NCI-H1436 treated with DMSO at 0.1 percent for 48 hours (cell line): Measurements from ENCODE around the gene RAB4B.
"Not testable (repeated sequence)": the region's sequence is repeated elsewhere in the genome, so short reads cannot be mapped to it uniquely, and the experiment has no call there.

Experiments
- DNase-seq: peaks from one replicate; lab custom pipeline; 2025; lab: John Stamatoyannopoulos, UW

The RAB4B gene

DNA sequence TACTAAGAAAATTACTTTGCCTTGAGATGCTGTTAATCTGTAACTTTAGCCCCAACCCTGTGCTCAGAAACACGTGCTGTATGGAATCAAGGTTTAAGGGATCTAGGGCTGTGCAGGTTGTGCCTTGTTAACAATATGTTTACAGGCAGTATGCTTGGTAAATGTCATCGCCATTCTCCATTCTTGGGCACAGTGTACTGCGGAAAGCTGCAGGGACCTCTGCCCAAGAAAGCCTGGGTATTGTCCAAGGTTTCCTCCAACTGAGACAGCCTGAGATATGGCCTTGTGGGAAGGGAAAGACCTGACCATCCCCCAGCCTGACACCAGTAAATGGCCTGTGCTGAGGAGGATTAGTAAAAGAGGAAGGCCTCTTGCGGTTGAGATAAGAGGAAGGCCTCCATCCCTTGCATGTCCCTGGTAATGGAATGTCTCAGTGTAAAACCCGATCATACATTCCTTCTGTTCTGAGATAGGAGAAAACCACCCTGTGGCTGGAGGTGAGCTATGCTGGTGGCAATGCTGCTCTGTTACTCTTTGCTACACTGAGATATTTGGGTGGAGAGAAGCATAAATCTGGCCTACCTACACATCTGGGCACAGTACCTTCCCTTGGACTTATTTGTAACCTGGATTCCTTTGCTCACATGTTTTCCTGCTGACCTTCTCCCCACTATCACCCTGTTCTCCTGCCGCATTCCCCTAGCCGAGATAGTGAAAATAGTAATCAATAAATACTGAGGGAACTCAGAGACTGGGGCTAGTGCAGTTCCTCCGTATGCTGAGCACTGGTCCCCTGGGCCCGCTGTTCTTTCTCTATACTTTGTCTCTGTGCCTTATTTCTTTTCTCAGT lies 44.9 kb downstream of the RAB4B start:
- DNase-seq = not testable (repeated sequence)

DNA sequence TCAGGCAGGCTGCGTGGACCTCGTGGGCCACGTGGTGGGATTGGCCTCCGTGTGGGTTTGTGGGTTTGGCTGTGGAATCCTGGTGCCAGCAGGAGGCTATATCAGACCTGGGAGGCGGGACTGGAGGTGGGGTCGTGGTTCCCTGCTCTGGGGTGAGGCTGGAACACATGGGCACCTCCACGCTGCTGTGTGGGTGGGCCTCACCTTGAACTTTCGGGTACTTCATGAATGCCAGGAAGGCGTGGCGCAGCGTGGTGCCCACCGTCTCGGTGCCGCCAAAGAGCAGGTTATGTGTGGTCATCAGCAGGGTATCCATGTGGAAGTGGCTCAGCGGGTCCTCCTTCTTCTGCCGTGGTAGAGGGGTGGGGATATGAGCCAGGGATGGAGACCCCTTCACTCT lies 46.9 kb downstream of the RAB4B start:
- not testable (repeated sequence) for DNase-seq

DNA sequence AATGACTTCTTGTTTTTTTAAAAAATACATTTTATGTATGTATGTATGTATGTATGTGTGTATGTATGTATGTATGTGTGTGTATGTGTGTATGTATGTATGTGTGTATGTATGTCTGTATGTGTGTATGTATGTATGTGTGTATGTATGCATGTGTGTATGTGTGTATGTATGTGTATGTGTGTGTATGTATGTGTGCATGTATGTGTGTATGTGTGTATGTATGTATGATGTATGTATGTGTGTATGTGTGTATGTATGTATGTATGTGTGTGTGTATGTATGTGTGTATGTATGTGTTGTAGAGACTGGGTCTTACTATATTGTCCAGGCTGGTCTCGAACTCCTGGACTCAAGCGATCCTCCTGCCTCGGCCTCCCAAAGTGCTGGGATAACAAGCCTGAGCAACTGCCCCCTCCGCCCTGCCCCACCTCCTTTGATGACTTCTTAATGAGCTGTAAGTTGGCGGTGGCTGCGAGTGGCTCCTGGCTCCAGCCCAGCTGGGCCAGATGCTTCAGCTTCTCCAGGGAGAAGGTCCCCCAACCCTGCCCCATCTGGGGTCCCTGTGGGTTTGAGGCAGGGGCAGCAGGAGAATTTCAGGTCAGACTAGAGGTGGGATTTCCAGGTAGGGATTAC lies 47.5 kb downstream of the RAB4B start:
- not testable (repeated sequence) for DNase-seq

DNA sequence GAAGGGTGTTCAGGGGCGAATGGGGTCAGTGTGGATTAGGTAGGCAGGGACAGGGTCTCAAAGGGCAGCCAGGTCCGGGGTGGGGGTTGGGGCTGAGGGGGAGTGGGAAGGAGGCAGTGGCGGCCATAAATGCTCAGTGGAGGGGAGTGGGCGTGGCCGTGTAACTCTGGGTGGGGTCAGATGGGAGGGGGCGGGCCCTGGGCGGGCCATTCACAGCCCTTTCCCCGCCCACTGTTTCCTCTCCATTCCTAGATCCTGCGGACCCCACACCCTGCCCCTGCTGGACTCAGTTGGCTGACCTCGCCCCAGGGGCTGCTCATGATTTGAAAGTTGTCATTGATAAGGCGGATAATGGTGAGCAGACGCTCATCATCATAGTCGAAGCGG lies 48.3 kb downstream of the RAB4B start:
- not testable (repeated sequence) for DNase-seq

DNA sequence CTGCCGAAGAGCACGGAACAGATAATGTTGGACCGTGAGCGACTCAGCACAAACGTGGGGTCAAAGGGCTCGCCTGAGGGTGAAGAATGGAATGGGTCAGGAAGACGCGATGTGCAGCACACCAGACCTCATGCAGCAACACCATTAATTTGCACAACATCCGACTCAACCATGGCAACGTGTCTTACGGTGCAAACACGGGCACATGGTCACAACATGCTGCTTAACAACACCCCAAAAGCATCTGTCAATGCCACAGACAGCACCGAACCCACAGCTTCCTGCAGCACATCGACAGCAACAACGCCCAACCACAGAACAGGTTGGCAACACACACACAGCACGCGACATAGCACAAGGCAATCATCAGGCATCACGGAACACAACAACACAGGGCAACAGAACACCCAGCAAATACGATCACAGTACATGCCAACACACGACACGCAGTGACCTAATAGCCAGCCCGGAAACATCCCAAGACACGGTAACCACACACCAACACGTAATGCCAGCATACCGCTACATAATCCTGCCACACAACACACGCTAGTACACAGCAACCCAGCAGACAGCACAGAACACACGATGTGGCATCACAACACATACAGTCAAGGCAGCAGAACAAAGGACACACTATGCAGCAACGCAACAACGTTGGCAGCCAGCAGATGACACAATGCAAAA lies 48.8 kb downstream of the RAB4B start:
- not testable (repeated sequence) for DNase-seq

DNA sequence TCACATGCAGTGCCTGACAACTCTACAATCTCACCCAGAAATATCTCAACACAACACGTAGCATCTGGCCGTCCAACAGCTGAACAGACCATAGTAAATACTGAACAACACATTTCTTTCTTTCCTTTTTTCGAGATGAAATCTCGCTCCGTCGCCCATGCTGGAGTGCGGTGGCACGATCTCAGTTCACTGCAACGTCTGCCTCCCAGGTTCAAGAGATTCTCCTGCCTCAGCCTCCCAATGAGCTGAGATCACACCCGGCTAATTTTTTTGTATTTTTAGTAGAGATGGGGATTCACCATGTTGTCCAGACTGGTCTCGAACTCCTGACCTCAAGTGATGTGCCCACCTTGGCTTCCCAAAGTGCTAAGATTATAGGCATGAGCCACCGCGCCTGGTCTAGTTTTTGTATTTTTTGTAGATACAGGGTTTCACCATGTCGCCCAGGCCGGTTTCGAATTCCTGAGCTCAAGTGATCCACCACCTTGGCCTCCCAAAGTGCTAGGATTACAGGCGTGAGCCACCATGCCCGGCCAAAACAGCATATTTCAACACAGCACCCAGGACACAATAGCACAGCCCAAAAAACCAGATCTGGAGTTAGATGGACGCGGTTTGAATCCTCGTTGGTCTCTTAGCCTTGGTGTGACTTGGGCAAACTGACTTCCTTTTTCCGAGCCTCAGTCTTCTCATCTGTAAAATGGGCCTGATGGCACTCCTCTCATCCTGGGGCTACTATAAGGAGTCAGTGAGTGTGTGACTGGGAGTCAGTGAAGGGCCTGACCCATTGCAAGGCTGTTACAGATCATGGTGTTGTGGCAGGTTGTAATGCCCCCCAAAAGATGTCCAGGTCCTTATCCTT lies 49.6 kb downstream of the RAB4B start:
- DNase-seq = no peak

DNA sequence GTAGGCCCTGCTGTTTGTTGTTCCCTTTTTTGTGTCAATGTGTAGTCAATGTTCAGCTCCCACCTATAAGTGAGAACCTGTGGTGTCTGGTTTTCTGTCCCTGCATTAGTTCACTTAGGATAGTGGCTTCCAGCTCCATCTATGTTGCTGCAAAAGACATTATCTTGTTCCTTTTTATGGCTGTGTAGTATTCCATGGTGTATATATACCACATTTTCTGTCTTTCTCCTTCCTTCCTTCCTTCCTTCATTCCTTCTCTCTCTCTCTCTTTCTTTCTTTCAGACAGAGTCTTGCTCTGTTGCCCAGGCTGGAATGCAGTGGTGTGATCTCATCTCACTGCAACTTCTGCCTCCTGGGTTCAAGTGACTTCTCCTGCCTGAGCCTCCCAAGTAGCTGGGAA lies 51.2 kb downstream of the RAB4B start:
- DNase-seq = no peak

DNA sequence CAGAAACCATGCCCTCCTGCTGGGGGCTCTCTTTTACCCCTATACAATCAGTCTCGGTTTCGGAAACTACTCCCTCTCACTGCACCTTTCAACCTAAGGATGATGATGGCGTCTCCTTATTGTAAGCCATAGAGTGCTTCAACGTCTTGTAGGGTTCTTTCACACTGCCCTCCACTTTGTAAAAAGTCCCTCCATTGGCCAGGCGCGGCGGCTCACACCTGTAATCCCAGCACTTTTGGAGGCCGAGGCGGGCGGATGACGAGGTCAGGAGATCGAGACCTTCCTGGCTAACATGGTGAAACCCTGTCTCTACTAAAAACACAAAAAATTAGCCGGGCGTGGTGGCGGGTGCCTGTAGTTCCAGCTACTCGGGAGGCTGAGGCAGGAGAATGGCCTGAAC lies 52.7 kb downstream of the RAB4B start:
- not testable (repeated sequence) for DNase-seq

DNA sequence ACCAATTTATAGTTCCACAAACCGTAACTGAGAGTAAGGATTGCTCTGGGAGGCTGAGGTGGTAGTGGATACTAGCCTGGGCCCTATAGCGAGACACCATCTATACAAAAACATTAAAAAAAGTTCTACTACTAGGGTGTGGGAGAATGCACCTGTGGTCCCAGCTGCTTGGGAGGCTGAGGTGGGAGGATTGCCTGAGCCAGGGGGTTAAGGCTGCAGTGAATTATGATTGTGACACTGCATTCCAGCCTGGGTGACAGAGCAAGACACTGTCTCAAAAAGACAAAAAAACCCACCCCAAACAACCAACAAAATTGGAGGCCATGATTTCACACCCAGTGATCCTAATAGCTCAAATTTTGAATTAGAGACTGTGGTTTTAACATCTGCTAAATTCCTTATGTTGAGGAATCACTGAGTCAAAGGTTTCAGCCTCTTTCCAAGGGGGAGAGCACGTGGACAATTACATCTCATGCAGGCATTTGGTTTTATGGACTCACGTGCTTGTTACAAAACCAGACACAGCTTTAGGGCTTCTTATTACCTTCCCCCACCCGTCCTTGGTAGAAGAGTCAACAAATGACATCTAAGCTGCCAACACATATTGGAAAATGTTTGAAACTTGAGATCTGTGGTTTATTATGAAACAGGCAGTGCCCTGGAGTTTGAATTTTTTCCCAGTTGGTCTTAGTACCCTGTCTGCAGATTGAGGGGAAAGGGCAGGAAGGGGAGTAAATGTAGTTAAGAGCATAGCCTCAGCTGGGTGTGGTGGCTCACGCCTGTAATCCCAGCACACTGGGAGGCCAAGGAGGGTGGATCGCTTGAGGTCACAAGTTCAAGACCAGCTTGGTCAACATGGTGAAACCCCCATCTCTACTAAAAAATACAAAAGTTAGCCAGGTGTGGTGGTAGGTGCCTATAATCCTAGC lies 53.7 kb downstream of the RAB4B start:
- no peak for DNase-seq

DNA sequence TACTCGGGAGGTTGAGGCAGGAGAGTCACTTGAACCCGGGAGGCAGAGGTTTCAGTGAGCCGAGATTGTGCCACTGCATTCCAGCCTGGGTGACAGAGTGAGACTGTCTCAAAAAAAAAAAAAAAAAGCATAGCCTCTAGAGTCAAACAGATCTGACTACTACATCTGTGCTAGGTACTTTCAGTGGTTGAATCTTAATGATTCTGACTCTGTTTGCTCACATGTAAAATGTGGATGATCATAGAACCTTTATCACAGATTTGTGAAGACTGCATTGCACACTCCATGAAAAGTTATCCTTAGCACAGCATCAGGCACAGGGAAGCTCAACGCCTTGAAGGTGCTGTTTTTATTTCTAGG lies 54.4 kb downstream of the RAB4B start:
- not testable (repeated sequence) for DNase-seq

DNA sequence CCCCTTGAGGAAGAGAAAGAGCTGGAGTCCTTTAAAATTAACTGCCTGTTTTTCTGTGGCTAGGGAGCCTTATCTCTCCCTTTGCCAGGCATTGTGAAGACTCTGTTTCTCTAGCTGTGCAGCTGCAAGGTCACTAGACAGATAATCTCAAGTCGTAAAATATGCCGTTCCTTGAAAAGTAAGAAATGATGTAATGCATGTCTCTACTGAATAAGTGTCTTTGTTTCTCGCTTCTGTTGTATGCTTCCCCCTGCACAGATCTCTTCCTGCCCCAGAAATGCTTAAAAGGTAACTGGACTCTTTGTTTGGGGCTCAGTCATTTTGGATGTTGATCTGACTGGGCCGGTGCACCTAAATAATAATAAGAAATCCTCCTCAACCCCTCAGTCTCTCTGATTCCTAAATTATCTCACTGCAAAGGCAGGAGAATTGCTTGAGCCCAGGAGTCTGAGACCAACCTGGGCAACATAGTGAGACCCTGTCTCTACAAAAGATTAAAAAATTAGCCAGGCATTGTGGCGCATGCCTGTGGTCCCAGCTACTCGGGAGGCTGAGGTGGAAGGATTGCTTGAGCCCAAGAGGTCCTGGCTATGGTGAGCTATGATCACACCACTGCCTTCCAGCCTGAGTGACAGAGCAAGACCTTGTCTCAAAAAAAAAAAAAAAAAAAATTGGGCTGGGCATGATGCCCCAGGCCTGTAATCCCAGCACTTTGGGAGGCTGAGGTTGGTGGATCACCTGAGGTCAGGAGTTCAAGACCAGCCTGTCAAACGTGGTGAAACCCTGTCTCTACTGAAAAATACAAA lies 55.9 kb downstream of the RAB4B start:
- not testable (repeated sequence) for DNase-seq

DNA sequence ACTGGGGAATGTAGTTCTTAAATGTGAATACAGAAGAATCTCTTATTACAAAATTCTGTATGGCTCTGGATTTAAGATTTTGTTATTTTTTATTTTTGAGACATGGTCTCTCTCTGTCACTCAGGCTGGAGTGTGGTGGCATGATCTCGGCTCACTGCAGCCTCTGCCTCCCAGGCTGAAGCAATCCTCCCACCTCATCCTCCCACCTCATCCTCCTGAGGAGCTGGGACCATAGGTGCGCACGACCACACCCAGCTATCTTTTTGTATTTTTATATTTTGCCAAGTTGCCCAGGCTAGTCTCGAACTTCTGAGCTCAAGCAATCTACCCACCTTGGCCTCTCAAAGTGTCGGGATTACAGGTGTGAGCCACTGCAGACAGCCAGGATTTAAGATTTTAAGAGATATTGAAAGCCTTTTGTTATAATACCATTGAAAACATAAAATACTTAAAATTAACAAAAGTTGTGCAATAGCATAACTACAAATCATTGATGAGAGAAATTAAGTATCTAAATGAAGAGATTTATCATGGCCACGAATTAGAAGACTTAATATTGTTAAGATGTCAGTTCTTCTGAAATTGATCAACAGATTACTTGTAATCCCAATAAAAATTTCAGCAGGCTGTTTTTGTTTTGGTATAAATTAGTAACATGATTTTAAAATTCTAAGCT lies 58.8 kb downstream of the RAB4B start:
- no peak for DNase-seq

DNA sequence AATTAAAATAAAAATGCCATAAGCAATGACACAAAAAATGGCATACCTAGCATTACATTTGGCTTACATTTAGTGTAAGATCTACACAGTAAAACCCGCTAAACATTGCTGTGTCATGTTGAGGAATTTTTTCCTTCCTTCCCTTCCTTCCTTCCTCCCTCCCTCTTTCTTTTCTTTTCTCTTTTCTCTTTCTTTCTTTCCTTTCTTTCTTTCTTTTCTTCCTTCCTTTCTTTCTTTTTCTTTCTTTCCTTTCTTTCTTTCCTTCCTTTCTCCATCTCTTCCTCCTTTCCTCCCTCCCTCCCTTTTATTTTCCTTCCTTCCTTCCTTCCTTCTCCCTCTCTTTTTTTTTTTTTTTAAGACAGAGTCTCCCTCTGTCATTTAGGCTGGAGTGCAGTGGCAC lies 60.4 kb downstream of the RAB4B start:
- not testable (repeated sequence) for DNase-seq

DNA sequence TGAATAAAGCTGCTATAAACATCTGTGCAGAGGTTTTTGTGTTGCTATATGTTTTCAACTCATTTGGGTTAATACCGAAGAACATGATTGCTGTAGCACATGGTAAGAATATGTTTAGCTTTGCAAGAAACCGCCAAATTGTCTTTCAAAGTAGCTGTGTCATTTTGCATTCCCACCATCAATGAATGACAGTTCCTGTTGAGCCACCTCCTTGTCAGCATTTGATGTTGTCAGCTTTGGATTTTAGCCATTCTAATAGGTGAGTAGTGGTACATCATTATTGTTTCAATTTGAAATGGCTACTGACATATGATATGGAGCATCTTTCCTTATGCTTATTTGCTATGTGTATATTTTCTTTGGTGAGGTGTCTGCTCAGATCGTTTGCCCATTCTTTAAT lies 64.0 kb downstream of the RAB4B start:
- not testable (repeated sequence) for DNase-seq

DNA sequence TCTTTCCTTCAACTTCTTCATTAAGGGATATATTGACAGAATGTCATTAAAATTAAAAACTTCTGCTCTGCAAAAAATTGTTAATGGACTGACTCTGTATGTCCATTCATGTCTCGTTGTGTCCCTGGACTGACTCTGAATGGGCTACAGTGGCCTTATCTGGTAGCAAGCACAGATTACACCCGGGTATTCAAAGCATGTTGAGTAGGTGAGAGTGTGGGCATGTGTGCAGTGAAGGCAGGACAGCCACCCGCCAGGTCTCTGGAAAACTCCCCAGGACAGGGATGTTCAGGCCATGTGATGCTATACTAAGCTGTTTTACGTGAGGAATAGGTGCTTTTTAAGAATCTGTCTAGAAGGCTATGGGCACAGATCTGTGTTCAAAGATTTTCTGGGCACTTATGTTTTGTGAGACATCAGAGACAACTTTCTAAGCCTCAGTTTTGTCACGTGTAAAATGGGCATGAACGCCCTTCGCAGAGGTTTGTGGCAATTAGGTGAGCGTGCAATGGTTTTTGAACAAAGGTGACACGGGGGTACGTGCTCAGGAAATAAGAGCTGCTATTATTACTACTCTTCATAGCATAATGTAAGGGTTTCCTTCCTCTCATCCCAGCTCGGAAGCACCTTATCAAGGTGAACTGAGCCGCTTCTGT lies 65.1 kb downstream of the RAB4B start:
- DNase-seq = not testable (repeated sequence)

DNA sequence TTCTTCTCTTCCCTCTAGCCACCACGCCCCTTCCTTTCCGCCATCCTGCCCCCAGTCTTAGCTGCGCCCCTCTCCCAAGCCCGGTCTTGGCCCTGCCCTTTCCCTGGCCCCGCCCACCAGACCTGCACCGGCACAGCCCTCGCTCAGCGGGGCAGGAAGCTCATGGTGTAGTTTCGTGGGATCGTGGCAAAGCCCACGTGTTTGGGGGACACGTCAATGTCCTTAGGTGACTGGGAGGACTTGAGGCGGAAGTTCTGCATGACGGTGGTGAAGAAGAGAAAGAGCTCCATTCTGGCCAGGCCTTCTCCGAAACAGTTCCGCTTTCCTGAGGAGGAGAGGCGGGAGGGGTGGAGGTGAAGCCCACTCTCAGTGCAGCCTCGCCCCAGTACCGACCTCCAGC lies 65.6 kb downstream of the RAB4B start:
- not testable (repeated sequence) for DNase-seq
